OCI-LY3 (cell line): ENCODE data around the gene PLCB4.

Experiments used
- H2AFZ ChIP-seq: fragments of 200-600, 300-600 bp; shearing (Covaris generic); 2 replicates; pipeline ENCODE4 v1.6.0; 2014; ENCODE audit warnings: antibody characterized with exemption, low read depth, low read length
- H3K27ac ChIP-seq: fragments of 200-600, 300-600 bp; sonication (generic); 2 replicates; pipeline ENCODE4 v1.5.1; 2014; ENCODE audit warnings: mild to moderate bottlenecking, low read length, moderate library complexity, mixed read lengths
- H3K27me3 ChIP-seq: fragments of 200-600, 300-600 bp; sonication (generic); 2 replicates; pipeline ENCODE4 v1.6.1; 2014; ENCODE audit warnings: low read depth, low read length, mixed read lengths
- H3K36me3 ChIP-seq: fragments of 200-600, 300-600 bp; sonication (generic); replicated peaks from 2 replicates; pipeline ENCODE3; 2014; ENCODE audit warnings: low read depth, low read length, mixed read lengths
- H3K4me1 ChIP-seq: fragments of 300-600, 200-600 bp; sonication (generic); 2 replicates; pipeline ENCODE4 v1.6.1; 2014; ENCODE audit warnings: low read length, mixed read lengths
- H3K4me2 ChIP-seq: fragments of 200-600, 300-600 bp; sonication (generic); 2 replicates; pipeline ENCODE4 v1.6.1; 2014; ENCODE audit warnings: low read length, mixed read lengths
- H3K4me3 ChIP-seq: fragments of 300-600, 200-600 bp; sonication (generic); 2 replicates; pipeline ENCODE4 v1.5.1; 2014; ENCODE audit warnings: antibody characterized with exemption, mild to moderate bottlenecking, low read length, moderate library complexity
- H3K79me2 ChIP-seq: fragments of 300-600, 200-600 bp; shearing (Covaris generic); 2 replicates; pipeline ENCODE4 v1.6.1; 2014; ENCODE audit warnings: mild to moderate bottlenecking, low read length, mixed read lengths
- H3K9ac ChIP-seq: fragments of 300-600, 200-600 bp; shearing (Covaris generic); 2 replicates; pipeline ENCODE4 v1.6.0; 2014; ENCODE audit warnings: mild to moderate bottlenecking, low read length, moderate library complexity
- H3K9me3 ChIP-seq: fragments of 200-600, 300-600 bp; shearing (Covaris generic); 2 replicates; pipeline ENCODE4 v1.6.1; 2014; ENCODE audit warnings: low read length, mixed read lengths; ENCODE audit not compliant: insufficient read depth
- H4K20me1 ChIP-seq: fragments of 200-600, 300-600 bp; sonication (generic); 2 replicates; pipeline ENCODE4 v1.6.1; 2016; ENCODE audit warnings: low read length, mixed read lengths; ENCODE audit not compliant: insufficient read depth
- EZH2phosphoT487 ChIP-seq: fragments of 200-600 bp; shearing (Covaris generic); IDR thresholded peaks from 2 replicates; pipeline ENCODE4 v1.6.1; 2018; ENCODE audit warnings: antibody characterized with exemption, mixed run types, low read depth
- TF ChIP-seq, protein P1 (sequence below): fragments of 200-600, 300-600 bp; sonication (generic); IDR thresholded peaks from 2 replicates; pipeline ENCODE4 v1.5.1; 2014; ENCODE audit warnings: antibody characterized with exemption, low read length, low read depth

The PLCB4 gene

DNA sequence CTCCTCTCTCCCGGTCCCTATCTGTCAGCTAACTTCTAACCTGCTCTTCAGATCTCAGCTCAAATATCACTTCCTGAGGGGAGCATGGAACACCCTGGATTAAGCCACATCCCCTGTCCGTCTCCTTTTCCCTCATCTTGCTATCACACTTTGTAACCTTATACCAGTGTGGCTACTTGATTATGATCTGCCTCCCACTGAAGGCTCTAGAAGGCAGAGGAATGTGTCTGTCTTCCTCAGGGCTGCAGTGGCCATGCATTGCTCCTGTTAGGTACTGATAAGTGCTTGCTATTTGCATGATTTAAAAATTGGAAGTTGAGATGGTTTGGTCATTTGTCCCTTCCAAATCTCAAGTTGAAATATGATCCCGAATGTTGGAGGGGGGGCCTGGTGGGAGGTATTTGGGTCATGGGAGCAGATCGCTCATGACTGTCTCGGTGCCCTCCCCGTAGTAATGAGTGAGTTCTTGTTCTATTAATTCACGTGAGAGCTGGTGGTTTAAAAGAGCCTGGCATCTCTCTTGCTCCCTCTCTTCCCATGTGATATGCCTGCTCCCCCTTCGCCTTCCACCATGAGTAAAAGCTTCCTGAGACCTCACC is 71.4 kb downstream of the PLCB4 start:
- Histone ChIP-seq H3K9ac (no peak overlapping the region), H3K27ac (no peak overlapping the region)

GRCh38 chr20:9141070-9141469 is 72.2 kb downstream of the PLCB4 start:
- no peak overlapping the region for H3K4me2 ChIP-seq
- H3K27ac ChIP-seq: no peak overlapping the region
- no peak overlapping the region for H3K4me3 ChIP-seq
- H3K79me2 ChIP-seq: no peaks in the 10 kb centered on the region
- no peaks in the 10 kb centered on the region for H4K20me1 ChIP-seq
- H2AFZ ChIP-seq: no peak overlapping the region
- TF ChIP-seq EZH2phosphoT487: no peak
- TF ChIP-seq, protein P1, sequence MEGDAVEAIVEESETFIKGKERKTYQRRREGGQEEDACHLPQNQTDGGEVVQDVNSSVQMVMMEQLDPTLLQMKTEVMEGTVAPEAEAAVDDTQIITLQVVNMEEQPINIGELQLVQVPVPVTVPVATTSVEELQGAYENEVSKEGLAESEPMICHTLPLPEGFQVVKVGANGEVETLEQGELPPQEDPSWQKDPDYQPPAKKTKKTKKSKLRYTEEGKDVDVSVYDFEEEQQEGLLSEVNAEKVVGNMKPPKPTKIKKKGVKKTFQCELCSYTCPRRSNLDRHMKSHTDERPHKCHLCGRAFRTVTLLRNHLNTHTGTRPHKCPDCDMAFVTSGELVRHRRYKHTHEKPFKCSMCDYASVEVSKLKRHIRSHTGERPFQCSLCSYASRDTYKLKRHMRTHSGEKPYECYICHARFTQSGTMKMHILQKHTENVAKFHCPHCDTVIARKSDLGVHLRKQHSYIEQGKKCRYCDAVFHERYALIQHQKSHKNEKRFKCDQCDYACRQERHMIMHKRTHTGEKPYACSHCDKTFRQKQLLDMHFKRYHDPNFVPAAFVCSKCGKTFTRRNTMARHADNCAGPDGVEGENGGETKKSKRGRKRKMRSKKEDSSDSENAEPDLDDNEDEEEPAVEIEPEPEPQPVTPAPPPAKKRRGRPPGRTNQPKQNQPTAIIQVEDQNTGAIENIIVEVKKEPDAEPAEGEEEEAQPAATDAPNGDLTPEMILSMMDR: no peak
- H3K36me3 ChIP-seq: no peaks in the 10 kb centered on the region
- no peaks in the 10 kb centered on the region for H3K9me3 ChIP-seq
- H3K4me1 ChIP-seq: no peaks in the 10 kb centered on the region
- H3K9ac ChIP-seq: no peak overlapping the region
- H3K27me3 ChIP-seq: no peaks in the 10 kb centered on the region

More for the DNA sequence above, 71.4 kb downstream of the PLCB4 start:
- Histone ChIP-seq H3K4me2 (no peak overlapping the region), H3K79me2 (no peaks in the 10 kb centered on the region), H3K4me3 (no peak overlapping the region), H3K27me3 (no peaks in the 10 kb centered on the region), H4K20me1 (no peaks in the 10 kb centered on the region), H3K4me1 (no peaks in the 10 kb centered on the region), H2AFZ (no peak overlapping the region), H3K36me3 (no peaks in the 10 kb centered on the region), H3K9me3 (no peaks in the 10 kb centered on the region)
- TF ChIP-seq, protein P1: no peak
- TF ChIP-seq EZH2phosphoT487: no peak

DNA sequence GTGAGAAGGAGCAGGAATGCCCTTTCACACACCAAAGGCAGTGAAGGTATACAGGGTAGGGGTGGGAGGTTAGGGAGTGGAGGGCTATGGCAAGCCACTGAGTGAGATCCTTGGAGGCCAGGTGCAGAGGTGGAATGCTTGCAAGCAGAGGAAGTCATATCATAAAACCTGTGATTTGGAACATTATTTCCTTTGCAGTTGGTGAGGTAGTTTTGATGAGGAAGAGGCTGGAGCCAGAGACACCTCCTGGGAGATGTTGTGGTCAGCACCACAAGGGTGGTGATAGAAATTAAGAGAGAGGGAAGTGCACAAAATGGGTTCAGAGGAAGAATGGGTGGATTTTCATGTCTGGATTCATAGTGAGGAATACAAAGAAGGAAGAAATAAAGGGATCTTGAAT is 73.0 kb downstream of the PLCB4 start:
- Histone ChIP-seq H3K36me3 (no peaks in the 10 kb centered on the region), H4K20me1 (no peaks in the 10 kb centered on the region), H3K27ac (no peak overlapping the region), H3K79me2 (no peaks in the 10 kb centered on the region), H3K4me2 (no peak overlapping the region), H3K27me3 (no peaks in the 10 kb centered on the region), H3K9me3 (no peaks in the 10 kb centered on the region), H2AFZ (no peak overlapping the region), H3K4me1 (no peaks in the 10 kb centered on the region), H3K9ac (no peak overlapping the region), H3K4me3 (no peak overlapping the region)
- TF ChIP-seq EZH2phosphoT487: no peak
- TF ChIP-seq, protein P1: no peak

DNA sequence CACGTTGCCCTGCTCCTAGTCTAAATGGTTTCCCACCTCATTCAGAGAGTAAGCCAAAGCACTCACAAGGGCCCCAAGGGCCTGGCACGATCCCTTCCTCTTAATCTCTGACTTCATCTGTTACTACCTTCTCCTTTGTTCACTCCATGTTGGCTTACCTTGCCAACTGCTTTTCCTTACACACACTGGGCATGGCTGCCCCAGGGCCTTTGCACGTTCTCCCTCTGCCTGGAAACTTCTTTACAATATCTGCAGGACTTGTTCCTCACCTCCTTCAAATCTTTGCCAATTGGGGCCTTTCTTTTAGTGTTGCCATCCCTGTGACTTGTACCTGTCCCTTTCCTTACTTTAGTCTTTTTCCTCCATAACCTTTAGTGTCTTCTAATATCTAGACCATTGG is 73.9 kb downstream of the PLCB4 start:
- no peaks in the 10 kb centered on the region for H4K20me1 ChIP-seq
- H3K4me2 ChIP-seq: no peak overlapping the region
- no peaks in the 10 kb centered on the region for H3K4me1 ChIP-seq
- H3K9me3 ChIP-seq: no peaks in the 10 kb centered on the region
- no peak overlapping the region for H3K4me3 ChIP-seq
- no peaks in the 10 kb centered on the region for H3K79me2 ChIP-seq
- TF ChIP-seq, protein P1: no peak
- TF ChIP-seq EZH2phosphoT487: no peak
- H3K36me3 ChIP-seq: no peaks in the 10 kb centered on the region
- no peak overlapping the region for H3K27ac ChIP-seq
- H2AFZ ChIP-seq: no peak overlapping the region
- no peaks in the 10 kb centered on the region for H3K27me3 ChIP-seq
- no peak overlapping the region for H3K9ac ChIP-seq
